Measurements from ENCODE around the gene SEMA4D.

The SEMA4D gene

GRCh38 chr9:89363311-89363670 lies 134.6 kb downstream of the SEMA4D start:
- Histone ChIP-seq H3K9me3 (ENCODE audit: low read length) (no peaks in the 10 kb centered on the region), H2AFZ (ENCODE audit: low read length) (no peak overlapping the region), H3K27ac (ENCODE audit: low read depth, low read length, poor library complexity, severe bottlenecking) (no peak overlapping the region), H4K20me1 (ENCODE audit: insufficient read depth, low read length) (no peaks in the 10 kb centered on the region), H3K4me3 (ENCODE audit: low read depth, low read length, poor library complexity, severe bottlenecking) (no peak overlapping the region), H3K27me3 (ENCODE audit: insufficient read depth, low read length) (no peaks in the 10 kb centered on the region), H3F3A (ENCODE audit: insufficient read depth, low read length) (no peaks in the 10 kb centered on the region), H3K4me2 (ENCODE audit: low read length) (no peak overlapping the region), H3K9ac (ENCODE audit: low read length) (no peak overlapping the region), H3K36me3 (ENCODE audit: insufficient read depth, low read length) (peaks cover 34% of the 10 kb centered on the region), H3K9me2 (ENCODE audit: low read depth, low read length) (no peaks in the 10 kb centered on the region), H3K79me2 (ENCODE audit: insufficient read depth, low read length) (no peaks in the 10 kb centered on the region), H3K4me1 (ENCODE audit: insufficient read depth, low read length, severe bottlenecking) (no peaks in the 10 kb centered on the region)
- TF ChIP-seq EZH2 (IDR thresholded peaks at IDR 0.05; ENCODE audit: borderline replicate concordance, low read length) (no peak), CTCF (IDR thresholded peaks at IDR 0.05; ENCODE audit: low read length) (no peak)

- H3K79me2 ChIP-seq (ENCODE audit: insufficient read depth, low read length) = no peaks in the 10 kb centered on the region
- peaks cover 39% of the 10 kb centered on the region for H3K36me3 ChIP-seq (ENCODE audit: insufficient read depth, low read length)
- no peak for TF ChIP-seq CTCF (IDR thresholded peaks at IDR 0.05; ENCODE audit: low read length)
- no peaks in the 10 kb centered on the region for H3F3A ChIP-seq (ENCODE audit: insufficient read depth, low read length)
- no peaks in the 10 kb centered on the region for H3K27me3 ChIP-seq (ENCODE audit: insufficient read depth, low read length)
- H3K4me2 ChIP-seq (ENCODE audit: low read length) = no peak overlapping the region
- no peaks in the 10 kb centered on the region for H3K4me1 ChIP-seq (ENCODE audit: insufficient read depth, low read length, severe bottlenecking)
- no peak overlapping the region for H3K9ac ChIP-seq (ENCODE audit: low read length)
- H3K27ac ChIP-seq (ENCODE audit: low read depth, low read length, poor library complexity, severe bottlenecking) = no peak overlapping the region
- H3K9me3 ChIP-seq (ENCODE audit: low read length) = no peaks in the 10 kb centered on the region
- no peak overlapping the region for H2AFZ ChIP-seq (ENCODE audit: low read length)
- H4K20me1 ChIP-seq (ENCODE audit: insufficient read depth, low read length) = no peaks in the 10 kb centered on the region
- H3K9me2 ChIP-seq (ENCODE audit: low read depth, low read length) = no peaks in the 10 kb centered on the region
- H3K4me3 ChIP-seq (ENCODE audit: low read depth, low read length, poor library complexity, severe bottlenecking) = no peak overlapping the region
These were observed 135.1 kb downstream of the SEMA4D start for GRCh38 chr9:89362647-89363310.

- no peak overlapping the region for H3K9ac ChIP-seq (ENCODE audit: low read length)
- H3K4me3 ChIP-seq (ENCODE audit: low read depth, low read length, poor library complexity, severe bottlenecking) = no peak overlapping the region
- H3K4me1 ChIP-seq (ENCODE audit: insufficient read depth, low read length, severe bottlenecking) = no peaks in the 10 kb centered on the region
- no peaks in the 10 kb centered on the region for H3K27me3 ChIP-seq (ENCODE audit: insufficient read depth, low read length)
- no peak overlapping the region for H3K4me2 ChIP-seq (ENCODE audit: low read length)
- no peak overlapping the region for H2AFZ ChIP-seq (ENCODE audit: low read length)
- H3K9me3 ChIP-seq (ENCODE audit: low read length) = no peaks in the 10 kb centered on the region
- TF ChIP-seq CTCF (IDR thresholded peaks at IDR 0.05; ENCODE audit: low read length) (no peak), EZH2 (IDR thresholded peaks at IDR 0.05; ENCODE audit: borderline replicate concordance, low read length) (no peak)
- H4K20me1 ChIP-seq (ENCODE audit: insufficient read depth, low read length) = no peaks in the 10 kb centered on the region
- no peaks in the 10 kb centered on the region for H3F3A ChIP-seq (ENCODE audit: insufficient read depth, low read length)
- H3K9me2 ChIP-seq (ENCODE audit: low read depth, low read length) = no peaks in the 10 kb centered on the region
- peaks cover 47% of the 10 kb centered on the region for H3K36me3 ChIP-seq (ENCODE audit: insufficient read depth, low read length)
- no peaks in the 10 kb centered on the region for H3K79me2 ChIP-seq (ENCODE audit: insufficient read depth, low read length)
- no peak overlapping the region for H3K27ac ChIP-seq (ENCODE audit: low read depth, low read length, poor library complexity, severe bottlenecking)
These were observed 135.9 kb downstream of the SEMA4D start for GRCh38 chr9:89361816-89362646.

All from OCI-LY1 (cell line).